ENCODE results near the gene VAV2.

VAV2 gene

DNA sequence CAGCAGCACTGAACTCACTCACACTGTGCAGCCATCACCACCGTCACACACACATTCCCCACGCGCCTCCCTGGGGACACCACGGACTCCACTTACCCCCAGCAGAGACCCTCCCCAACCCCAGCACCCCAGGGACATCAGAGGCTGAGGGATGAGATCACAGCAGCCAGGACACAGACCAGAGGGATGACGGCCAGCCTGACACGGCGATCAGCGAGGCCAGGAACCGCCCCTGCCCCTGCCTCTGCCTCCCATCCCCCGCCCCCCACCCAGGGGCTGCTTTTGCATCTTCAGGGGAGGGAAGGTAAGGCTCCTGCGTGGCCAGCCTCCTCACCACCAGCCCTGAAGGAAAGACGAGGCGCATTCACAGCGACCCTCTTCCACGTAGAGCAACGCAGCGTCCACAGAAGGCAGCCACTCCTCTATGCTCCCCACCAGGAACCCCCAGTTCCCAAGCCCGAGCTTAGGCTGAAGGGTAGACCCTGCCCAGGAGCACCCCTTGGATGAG is 104.5 kb downstream of the VAV2 start:
- Histone ChIP-seq H3K4ac (ENCODE audit: low read depth, low read length) (peak overlapping the region; percentile 80), H2AFZ (ENCODE audit: insufficient read depth, low read length, poor library complexity) (peak overlapping the region; percentile 74), H4K91ac (ENCODE audit: low read depth, low read length) (peak overlapping the region; percentile 97), H3K27ac (ENCODE audit: low read depth, low read length) (peak overlapping the region; percentile 80), H3K4me3 (ENCODE audit: low read depth, low read length) (no peak overlapping the region), H3K4me1 (ENCODE audit: control insufficient read depth in 1 of 2, insufficient read depth in 2 of 2, low read length in 2 of 2) (peaks cover 61 to 67% of the 10 kb centered on the region in 2 experiments), H2BK120ac (ENCODE audit: insufficient read depth, low read length, poor library complexity) (peak overlapping the region; percentile 100), H3K79me1 (ENCODE audit: low read length) (peaks cover 65% of the 10 kb centered on the region), H3K79me2 (ENCODE audit: control insufficient read depth, insufficient read depth, low read length, poor library complexity) (peaks cover 54% of the 10 kb centered on the region), H2BK12ac (ENCODE audit: low read length) (peak overlapping the region; percentile 98), H3K9ac (ENCODE audit: low read length) (no peak overlapping the region), H3K36me3 (ENCODE audit: control insufficient read depth in 1 of 2, insufficient read depth in 2 of 2, low read length in 2 of 2) (peaks cover 1 to 8% of the 10 kb centered on the region in 2 experiments), H3K14ac (ENCODE audit: low read length) (peak overlapping the region; percentile 51), H4K12ac (ENCODE audit: low read depth, low read length) (peak overlapping the region; percentile 93), H2AK5ac (ENCODE audit: low read length) (peak overlapping the region; percentile 99), H3K27me3 (ENCODE audit: insufficient read depth, low read length) (no peaks in the 10 kb centered on the region), H3K18ac (ENCODE audit: low read length) (peak overlapping the region; percentile 80), H3K4me2 (ENCODE audit: low read length) (no peak overlapping the region), H2BK5ac (ENCODE audit: low read depth, low read length, poor library complexity) (peak overlapping the region; percentile 99), H3K23ac (ENCODE audit: low read length) (no peak overlapping the region), H3K9me3 (ENCODE audit: insufficient read depth, low read depth, low read length) (peaks cover 4% of the 10 kb centered on the region), H4K8ac (ENCODE audit: low read depth, low read length) (peak overlapping the region; percentile 49)
- no peak for DNase-seq
- no CpG with 5 or more reads among the region's 18 CpGs for whole genome bisulfite sequencing (ENCODE audit: extremely low coverage, insufficient coverage, insufficient read length)

DNA sequence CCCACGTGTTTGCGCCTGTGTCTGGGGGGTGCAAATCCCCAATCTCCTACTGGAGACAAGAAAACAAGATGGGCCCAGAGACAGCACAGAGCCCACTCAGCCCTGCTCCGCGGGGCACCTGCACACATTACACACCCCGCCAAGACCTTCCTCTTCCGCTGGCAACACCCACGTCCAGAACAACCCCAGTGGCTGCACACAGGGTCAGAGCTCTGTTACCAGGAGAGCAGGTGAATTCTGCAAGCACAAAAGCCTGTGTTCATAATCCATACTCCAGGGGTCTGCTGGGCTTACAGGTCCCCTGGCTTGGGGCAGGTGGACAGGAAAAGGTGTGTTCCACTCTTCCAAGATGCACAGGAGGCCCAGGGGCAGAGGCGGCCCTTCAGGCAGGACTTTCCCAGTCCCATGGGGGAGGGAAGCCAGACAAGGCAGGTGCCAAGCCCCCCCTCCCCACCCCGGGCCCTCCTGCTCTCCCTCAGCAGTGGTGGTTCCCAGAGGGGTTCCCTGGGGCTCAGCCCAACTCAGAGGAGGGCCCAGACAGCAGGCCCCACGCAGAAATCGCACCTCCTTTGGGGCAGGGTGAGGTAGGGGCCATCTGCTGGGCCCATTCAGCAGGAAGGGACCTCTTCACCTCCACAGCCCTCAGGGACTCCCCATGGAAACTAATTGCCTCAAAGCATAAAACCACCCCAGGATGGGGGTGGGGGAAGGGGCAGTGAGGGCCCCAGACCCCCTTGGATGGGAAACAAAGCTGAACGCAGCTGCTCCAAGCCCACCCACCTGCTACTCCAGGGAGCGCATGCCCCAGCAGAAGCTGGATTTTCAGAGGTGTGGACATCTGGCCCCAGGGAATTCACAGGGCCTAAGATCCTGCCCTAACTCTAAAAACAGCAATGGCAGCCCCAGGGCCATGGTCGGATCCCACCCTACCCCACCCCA is 105.3 kb downstream of the VAV2 start:
- Histone ChIP-seq H4K8ac (ENCODE audit: low read depth, low read length) (peak overlapping the region; percentile 41), H2BK120ac (ENCODE audit: insufficient read depth, low read length, poor library complexity) (peak overlapping the region; percentile 100), H3K27ac (ENCODE audit: low read depth, low read length) (peak overlapping the region; percentile 49), H3K4me1 (ENCODE audit: control insufficient read depth in 1 of 2, insufficient read depth in 2 of 2, low read length in 2 of 2) (peaks cover 69 to 75% of the 10 kb centered on the region in 2 experiments), H3K4ac (ENCODE audit: low read depth, low read length) (peak overlapping the region; percentile 84), H4K91ac (ENCODE audit: low read depth, low read length) (peak overlapping the region; percentile 97), H2BK12ac (ENCODE audit: low read length) (peak overlapping the region; percentile 52), H3K79me1 (ENCODE audit: low read length) (peaks cover 73% of the 10 kb centered on the region), H3K14ac (ENCODE audit: low read length) (peak overlapping the region; percentile 67), H3K27me3 (ENCODE audit: insufficient read depth, low read length) (no peaks in the 10 kb centered on the region), H2AFZ (ENCODE audit: insufficient read depth, low read length, poor library complexity) (no peak overlapping the region), H3K18ac (ENCODE audit: low read length) (peak overlapping the region; percentile 43), H3K4me2 (ENCODE audit: low read length) (no peak overlapping the region), H2BK5ac (ENCODE audit: low read depth, low read length, poor library complexity) (peak overlapping the region; percentile 31), H3K79me2 (ENCODE audit: control insufficient read depth, insufficient read depth, low read length, poor library complexity) (peaks cover 61% of the 10 kb centered on the region), H3K9me3 (ENCODE audit: insufficient read depth, low read depth, low read length) (peaks cover 4% of the 10 kb centered on the region), H3K23ac (ENCODE audit: low read length) (no peak overlapping the region), H2AK5ac (ENCODE audit: low read length) (peak overlapping the region; percentile 71), H3K36me3 (ENCODE audit: control insufficient read depth in 1 of 2, insufficient read depth in 2 of 2, low read length in 2 of 2) (peaks cover 1 to 8% of the 10 kb centered on the region in 2 experiments), H3K9ac (ENCODE audit: low read length) (no peak overlapping the region), H4K12ac (ENCODE audit: low read depth, low read length) (no peak overlapping the region), H3K4me3 (ENCODE audit: low read depth, low read length) (no peak overlapping the region)
- no CpG with 5 or more reads among the region's 14 CpGs for WGBS (ENCODE audit: extremely low coverage, insufficient coverage, insufficient read length)
- DNase-seq: no peak

DNA sequence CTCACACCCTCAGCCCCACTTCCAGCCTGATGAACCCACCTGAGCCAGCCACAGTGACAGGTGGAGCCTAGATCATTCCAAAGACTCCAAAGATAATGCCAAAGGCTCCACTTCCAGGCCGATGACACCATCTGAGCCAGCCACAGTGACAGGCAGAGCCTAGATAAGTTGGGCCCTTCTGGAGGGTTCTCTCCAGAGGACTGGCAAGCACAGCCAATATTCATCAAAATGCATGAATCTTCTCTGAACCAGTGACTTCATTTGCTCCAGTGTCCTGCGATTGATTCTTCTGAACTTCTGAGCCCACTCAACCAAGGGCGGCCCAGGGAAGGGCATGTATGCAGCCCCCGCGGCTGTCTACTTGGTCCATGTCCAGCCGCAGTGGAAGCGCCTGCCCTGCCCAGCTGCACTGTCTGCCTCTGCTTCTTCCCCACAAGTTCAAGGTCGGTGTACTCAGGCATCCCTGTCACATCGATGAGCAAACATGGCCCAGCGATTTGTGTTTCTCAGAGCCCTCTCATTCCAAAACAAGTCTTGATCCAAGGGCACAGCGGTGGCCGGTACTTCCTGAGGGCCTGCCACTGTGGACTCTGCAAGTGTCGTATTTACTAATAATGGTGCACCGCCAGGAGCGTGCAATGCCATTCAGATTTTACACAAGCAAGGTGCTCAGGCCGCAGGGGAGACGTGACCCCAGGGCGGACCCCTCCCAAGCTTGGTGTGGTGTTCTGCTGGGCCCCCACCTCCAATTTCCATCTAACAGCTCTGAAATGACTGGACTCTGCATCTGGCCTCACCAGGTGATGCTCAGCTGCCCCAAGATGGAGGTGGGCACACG is 107.0 kb downstream of the VAV2 start:
- Histone ChIP-seq H3K18ac (ENCODE audit: low read length) (peak overlapping the region; percentile 33), H3K27ac (ENCODE audit: low read depth, low read length) (no peak overlapping the region), H2BK5ac (ENCODE audit: low read depth, low read length, poor library complexity) (peak overlapping the region; percentile 11), H4K8ac (ENCODE audit: low read depth, low read length) (peak overlapping the region; percentile 12), H3K23ac (ENCODE audit: low read length) (no peak overlapping the region), H2BK120ac (ENCODE audit: insufficient read depth, low read length, poor library complexity) (peak overlapping the region; percentile 6), H4K12ac (ENCODE audit: low read depth, low read length) (no peak overlapping the region), H3K4ac (ENCODE audit: low read depth, low read length) (peak overlapping the region; percentile 84), H3K9me3 (ENCODE audit: insufficient read depth, low read depth, low read length) (no peaks in the 10 kb centered on the region), H3K79me2 (ENCODE audit: control insufficient read depth, insufficient read depth, low read length, poor library complexity) (peaks cover 71% of the 10 kb centered on the region), H4K91ac (ENCODE audit: low read depth, low read length) (peak overlapping the region; percentile 97), H2AK5ac (ENCODE audit: low read length) (peak overlapping the region; percentile 57), H3K4me2 (ENCODE audit: low read length) (no peak overlapping the region), H3K27me3 (ENCODE audit: insufficient read depth, low read length) (no peaks in the 10 kb centered on the region), H2BK12ac (ENCODE audit: low read length) (peak overlapping the region; percentile 50), H3K4me1 (ENCODE audit: control insufficient read depth in 1 of 2, insufficient read depth in 2 of 2, low read length in 2 of 2) (peaks cover 76 to 82% of the 10 kb centered on the region in 2 experiments), H3K36me3 (ENCODE audit: control insufficient read depth in 1 of 2, insufficient read depth in 2 of 2, low read length in 2 of 2) (peaks cover 0 to 5% of the 10 kb centered on the region in 2 experiments), H2AFZ (ENCODE audit: insufficient read depth, low read length, poor library complexity) (no peak overlapping the region), H3K79me1 (ENCODE audit: low read length) (peaks cover 80% of the 10 kb centered on the region), H3K4me3 (ENCODE audit: low read depth, low read length) (no peak overlapping the region), H3K9ac (ENCODE audit: low read length) (no peak overlapping the region), H3K14ac (ENCODE audit: low read length) (peak overlapping the region; percentile 29)
- no CpG with 5 or more reads among the region's 19 CpGs for WGBS (ENCODE audit: extremely low coverage, insufficient coverage, insufficient read length)
- DNase-seq: no peak
